ENCODE data around the gene ALDH2.

GRCh38 chr12:111759991-111760390 lies 6.7 kb upstream of the ALDH2 start:
- TF ChIP-seq POLR2AphosphoS5 (IDR thresholded peaks at IDR 0.05) (no peak), CTCF (IDR thresholded peaks at IDR 0.05) (no peak), EP300 (IDR thresholded peaks at IDR 0.05) (no peak)

All from stomach (tissue), 4 donors.